Measurements from ENCODE around the gene SYCP1. TPM values are rescaled to one million over a fixed set of nuclear protein-coding genes. Genes with fewer than 3 reads are reported as not detected.

SYCP1 gene
- total and polyA plus RNA-seq, 2 of the 13 experiments (the other 11 are each of a cell fraction or from before 2014, with no cell fraction given): not detected

GRCh38 chr1:114819869-114820268 lies 34.8 kb upstream of the SYCP1 start (continued):
- TF ChIP-seq ZNF564 (CRISPR knock-in tag; IDR thresholded peaks at IDR 0.05) (no peak), CREB1 (IDR thresholded peaks at IDR 0.05) (no peak), CREB1 (CRISPR knock-in tag; IDR thresholded peaks at IDR 0.05) (no peak), PHF21A (CRISPR knock-in tag; IDR thresholded peaks at IDR 0.05) (no peak), ZBTB14 (CRISPR knock-in tag; IDR thresholded peaks at IDR 0.05) (no peak)

GRCh38 chr1:114820392-114820791 lies 34.3 kb upstream of the SYCP1 start:
- 2% methylated on average over 2 of the region's 2 CpGs for WGBS (ENCODE audit: low lambda C conversion rate)
- no peak overlapping the region for H3K9ac ChIP-seq (ENCODE audit: insufficient read depth, low read depth, low read length)
- no peaks in the 10 kb centered on the region for H3K79me2 ChIP-seq (ENCODE audit: insufficient read depth, low read length)
- no TSS peak for BruUV-seq (replicated peaks)
- no peak overlapping the region for H2AFZ ChIP-seq (ENCODE audit: low read length)
- ChIA-PET POLR2A (no interaction called here), CTCF (ENCODE audit: low intra/inter-chr PET ratio, low total read pairs) (no interaction called here)
- H3K27ac ChIP-seq (ENCODE audit: extremely low read length, insufficient read depth, low read length): no peak overlapping the region
- FAIRE-seq (no peak), DNase-seq (ENCODE audit: low spot score) (no peak), ATAC-seq (no peak)
- no peaks in the 10 kb centered on the region; the same call in 1 of the 2 replicates for H3K9me3 ChIP-seq (ENCODE audit: low read length)
- TF ChIP-seq ZFP1 (CRISPR knock-in tag; IDR thresholded peaks at IDR 0.05): no peak
- peak; percentile 84; the same call in 1 of the 2 replicates for TF ChIP-seq RAD51 (IDR thresholded peaks at IDR 0.05; ENCODE audit: borderline replicate concordance)
- peak; percentile 57 for TF ChIP-seq USF2 (IDR thresholded peaks at IDR 0.05; ENCODE audit: low read depth, low read length)
- TF ChIP-seq USF2 (CRISPR knock-in tag; IDR thresholded peaks at IDR 0.05; ENCODE audit: borderline replicate concordance): no peak
- no peaks in the 10 kb centered on the region for H4K20me1 ChIP-seq (ENCODE audit: insufficient read depth, low read length)
- no peak overlapping the region for H3K4me2 ChIP-seq (ENCODE audit: low read depth, low read length)
- H3K27me3 ChIP-seq (ENCODE audit: control insufficient read depth in 1 of 2, insufficient read depth in 2 of 2, low read length in 2 of 2): no peaks in the 10 kb centered on the region
- H3K36me3 ChIP-seq (replicated peaks in 1 of 2; ENCODE audit: control insufficient read depth in 1 of 2, insufficient read depth in 2 of 2, low read length in 2 of 2): no peaks in the 10 kb centered on the region
- in situ Hi-C loops (cut with HindIII; ENCODE audit: extremely low pct_ligation_motif_present, low pct_unique_long_range_greater_than_20kb): no loop called here
- no peak overlapping the region for H3K4me3 ChIP-seq (replicated peaks in 1 of 3; ENCODE audit: insufficient read depth in 1 of 3, low read depth in 2 of 3, low read length in 3 of 3)
- peaks cover 7% of the 10 kb centered on the region; the same call in 1 of the 2 replicates for H3K4me1 ChIP-seq (ENCODE audit: insufficient read depth, low read length)
- intact Hi-C loops (cut with micrococcal nuclease; ENCODE audit: unreplicated experiment): no loop called here
